Endothelial cell of umbilical vein (primary cell): ENCODE data around the gene NOXA1.

ENCODE experiments used
- EZH2 ChIP-seq: IDR thresholded peaks from 2 replicates; pipeline ENCODE4 v1.6.1; 2012; ENCODE audit warnings: borderline replicate concordance, low read depth, mild to moderate bottlenecking, moderate library complexity, low read length, inconsistent platforms; ENCODE audit not compliant: severe bottlenecking
- FOS ChIP-seq: IDR thresholded peaks from 2 replicates; pipeline ENCODE4 v1.6.1; 2011; ENCODE audit warnings: mild to moderate bottlenecking, low read length, moderate library complexity, borderline replicate concordance; ENCODE audit not compliant: insufficient read depth
- MAX ChIP-seq: IDR thresholded peaks from 2 replicates; pipeline ENCODE4 v1.6.1; 2011; ENCODE audit not compliant: insufficient read depth, insufficient read length
- MYC ChIP-seq: IDR thresholded peaks from one replicate; pipeline ENCODE4 v1.6.1; 2011; ENCODE audit warnings: mild to moderate bottlenecking, low read depth, low read length
- POLR2A ChIP-seq: IDR thresholded peaks from 2 replicates; pipeline ENCODE4 v1.6.1; 2012; ENCODE audit warnings: low read depth, mild to moderate bottlenecking, control low read depth, low read length
- POLR2AphosphoS5 ChIP-seq: IDR thresholded peaks from 2 replicates; pipeline ENCODE4 v1.6.1; 2012; ENCODE audit warnings: low read depth, mild to moderate bottlenecking, control low read depth, low read length, moderate library complexity; ENCODE audit not compliant: insufficient read depth
- TF ChIP-seq, protein P1 (sequence below), 2 donors: IDR thresholded peaks; 1 replicate in 1 of 2; 2 replicates in 1 of 2; pipeline ENCODE4 v1.5.1; 2011; ENCODE audit warnings: low read length in 2 of 2, mild to moderate bottlenecking in 2 of 2, moderate library complexity in 2 of 2, control low read depth in 1 of 2, inconsistent platforms in 1 of 2, low read depth in 1 of 2; ENCODE audit not compliant: insufficient read depth in 1 of 2; ENCODE audit errors: extremely low read depth in 1 of 2

DNA sequence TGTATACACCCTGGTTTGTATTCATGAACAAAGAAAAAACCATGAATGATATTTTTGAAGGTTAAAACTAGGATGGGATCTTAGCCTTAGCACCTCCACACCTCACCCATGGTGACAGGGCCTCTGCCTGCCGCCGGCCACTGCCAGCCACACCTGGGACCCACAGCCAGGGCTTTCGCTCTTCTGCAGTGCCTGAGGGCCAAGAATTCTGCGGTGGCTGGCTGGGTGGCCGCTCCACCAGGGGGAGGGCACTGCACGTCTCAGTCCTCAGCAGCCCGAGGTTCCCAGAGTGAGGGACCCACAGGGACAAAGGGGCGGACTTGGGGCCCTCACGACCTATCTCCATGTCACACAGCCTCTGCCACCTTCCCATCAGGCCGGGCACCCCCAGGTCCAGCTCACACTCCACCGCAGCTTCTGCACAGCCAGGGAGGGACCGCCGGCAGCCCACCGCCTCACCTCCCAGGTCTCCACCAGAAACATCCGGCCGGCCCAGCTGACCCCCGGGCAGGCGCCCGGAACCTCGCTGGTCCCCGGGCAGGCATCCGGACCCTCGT, 7.1 kb upstream of the NOXA1 start:
- TF ChIP-seq, protein P1, sequence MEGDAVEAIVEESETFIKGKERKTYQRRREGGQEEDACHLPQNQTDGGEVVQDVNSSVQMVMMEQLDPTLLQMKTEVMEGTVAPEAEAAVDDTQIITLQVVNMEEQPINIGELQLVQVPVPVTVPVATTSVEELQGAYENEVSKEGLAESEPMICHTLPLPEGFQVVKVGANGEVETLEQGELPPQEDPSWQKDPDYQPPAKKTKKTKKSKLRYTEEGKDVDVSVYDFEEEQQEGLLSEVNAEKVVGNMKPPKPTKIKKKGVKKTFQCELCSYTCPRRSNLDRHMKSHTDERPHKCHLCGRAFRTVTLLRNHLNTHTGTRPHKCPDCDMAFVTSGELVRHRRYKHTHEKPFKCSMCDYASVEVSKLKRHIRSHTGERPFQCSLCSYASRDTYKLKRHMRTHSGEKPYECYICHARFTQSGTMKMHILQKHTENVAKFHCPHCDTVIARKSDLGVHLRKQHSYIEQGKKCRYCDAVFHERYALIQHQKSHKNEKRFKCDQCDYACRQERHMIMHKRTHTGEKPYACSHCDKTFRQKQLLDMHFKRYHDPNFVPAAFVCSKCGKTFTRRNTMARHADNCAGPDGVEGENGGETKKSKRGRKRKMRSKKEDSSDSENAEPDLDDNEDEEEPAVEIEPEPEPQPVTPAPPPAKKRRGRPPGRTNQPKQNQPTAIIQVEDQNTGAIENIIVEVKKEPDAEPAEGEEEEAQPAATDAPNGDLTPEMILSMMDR (IDR thresholded peaks at IDR 0.05; ENCODE audit: extremely low read depth in 1 of 2, insufficient read depth in 1 of 2, low read depth in 1 of 2, low read length in 2 of 2), result no peak
- no peak for TF ChIP-seq POLR2AphosphoS5
- no peak for TF ChIP-seq POLR2A
- no peak for TF ChIP-seq FOS
- TF ChIP-seq MAX, result no peak
- no peak for TF ChIP-seq EZH2
- TF ChIP-seq MYC, result no peak
